B cell (primary cell): ENCODE measurements around the gene ORAI3. TPM values are rescaled to one million over a fixed set of nuclear protein-coding genes. Genes with fewer than 3 reads are reported as not detected.

Experiments used
- ATAC-seq: fragments of 200-7000 bp; cut with Tn5 transposase; one replicate; pipeline ENCODE4 v1.10.0; 2021; ENCODE audit warnings: low read depth, mild to moderate bottlenecking, moderate number of reproducible peaks, moderate library complexity
- CTCF ChIA-PET: fragments of 350-600 bp; sonication (Branson Sonifier 250); formaldehyde crosslinking; loops from one replicate; lab custom pipeline; 2021; ENCODE audit warnings: antibody characterized with exemption, inconsistent platforms; lab: Charles Lee
- POLR2A ChIA-PET: fragments of 350-600 bp; sonication (Branson Sonifier 250); formaldehyde crosslinking; loops from one replicate; lab custom pipeline; 2021; ENCODE audit warnings: antibody characterized with exemption; lab: Charles Lee
- DNase-seq: peaks from one replicate; pipeline ENCODE4 v3.0.0; 2013
- H2AFZ ChIP-seq: 2 replicates; pipeline ENCODE4 v1.6.1; 2012; ENCODE audit warnings: mild to moderate bottlenecking, low read depth, low read length; ENCODE audit not compliant: insufficient read depth, poor library complexity, severe bottlenecking
- H3K27ac ChIP-seq, 2 donors: 1 replicate in 1 of 2; 2 replicates in 1 of 2; pipeline ENCODE4 v1.5.1; 2012 to 2013; ENCODE audit warnings: low read length in 2 of 2, mild to moderate bottlenecking in 2 of 2, moderate library complexity in 1 of 2
- H3K27me3 ChIP-seq, 4 experiments: fragments of 200-600 bp in 1 of 4; sonication (generic) in 1 of 4; replicated peaks in 1 of 4; 1 replicate in 2 of 4; 2 replicates in 2 of 4; pipeline versions ENCODE4 v1.6.1 to v1.7.0; 2013 to 2016; ENCODE audit warnings: low read length in 3 of 4, mild to moderate bottlenecking in 2 of 4, mixed read lengths in 1 of 4, moderate library complexity in 1 of 4; ENCODE audit not compliant: insufficient read depth in 4 of 4, control insufficient read depth in 3 of 4; ENCODE audit errors: control extremely low read depth in 1 of 4
- H3K36me3 ChIP-seq, 2 experiments: replicated peaks in 1 of 2; 1 replicate in 1 of 2; 2 replicates in 1 of 2; pipeline versions ENCODE4 v1.6.1 to v1.7.1; 2013; ENCODE audit warnings: low read length in 1 of 2; ENCODE audit not compliant: insufficient read depth in 2 of 2, control insufficient read depth in 1 of 2; ENCODE audit errors: control extremely low read depth in 1 of 2, extremely low read depth in 1 of 2
- H3K4me1 ChIP-seq, 2 donors: fragments of 200-600 bp in 1 of 2; sonication (generic) in 1 of 2; 1 replicate in 1 of 2; 2 replicates in 1 of 2; pipeline versions ENCODE4 v1.5.1 to v1.6.1; 2013 to 2017; ENCODE audit warnings: low read length in 2 of 2; ENCODE audit not compliant: control insufficient read depth in 2 of 2, insufficient read depth in 2 of 2
- H3K4me2 ChIP-seq: replicated peaks from 2 replicates; pipeline ENCODE3; 2012; ENCODE audit warnings: mild to moderate bottlenecking, low read depth, low read length; ENCODE audit not compliant: poor library complexity, severe bottlenecking
- H3K4me3 ChIP-seq, 5 experiments: fragments of 200-600 bp in 1 of 5; sonication (generic) in 1 of 5; 1 replicate in 3 of 5; 2 replicates in 2 of 5; pipeline versions ENCODE4 v1.5.1 to v1.7.0; 2011 to 2016; ENCODE audit warnings: low read length in 4 of 5, mild to moderate bottlenecking in 4 of 5, low read depth in 2 of 5, control low read depth in 1 of 5, moderate library complexity in 1 of 5; ENCODE audit not compliant: insufficient read depth in 1 of 5; ENCODE audit errors: control extremely low read depth in 1 of 5, extremely low read depth in 1 of 5
- H3K79me2 ChIP-seq: fragments of 200-600 bp; sonication (generic); one replicate; pipeline ENCODE4 v1.6.0; 2016; ENCODE audit warnings: low read length; ENCODE audit not compliant: control insufficient read depth, insufficient read depth
- H3K9ac ChIP-seq: fragments of 200-600 bp; sonication (generic); 2 replicates; pipeline ENCODE4 v1.6.1; 2017; ENCODE audit warnings: mild to moderate bottlenecking, low read length, moderate library complexity
- H3K9me3 ChIP-seq, 3 donors: one replicate each; pipeline versions ENCODE4 v1.6.1 to v1.7.1; 2013; ENCODE audit warnings: low read length in 2 of 3; ENCODE audit not compliant: control insufficient read depth in 2 of 3, insufficient read depth in 1 of 3; ENCODE audit errors: control extremely low read depth in 1 of 3
- H4K20me1 ChIP-seq: 2 replicates; pipeline ENCODE4 v1.6.0; 2012; ENCODE audit warnings: mild to moderate bottlenecking, low read length; ENCODE audit not compliant: insufficient read depth, control insufficient read depth, poor library complexity, severe bottlenecking
- H3K27ac Mint-ChIP-seq: one replicate; pipeline ENCODE4 v1.8.0; 2021; ENCODE audit warnings: mixed read lengths
- H3K27me3 Mint-ChIP-seq: one replicate; pipeline ENCODE4 v1.8.0; 2021; ENCODE audit warnings: mixed read lengths
- H3K4me1 Mint-ChIP-seq: one replicate; pipeline ENCODE4 v1.8.0; 2021; ENCODE audit warnings: mixed read lengths
- H3K4me3 Mint-ChIP-seq: one replicate; pipeline ENCODE4 v1.8.0; 2021; ENCODE audit warnings: mixed read lengths
- H3K9me3 Mint-ChIP-seq: one replicate; pipeline ENCODE4 v1.8.0; 2022; ENCODE audit warnings: mixed read lengths; ENCODE audit not compliant: insufficient read depth
- EZH2 ChIP-seq: IDR thresholded peaks from 2 replicates; pipeline ENCODE4 v1.6.1; 2012; ENCODE audit warnings: borderline replicate concordance, low read depth, mild to moderate bottlenecking, moderate library complexity, low read length; ENCODE audit not compliant: insufficient read depth, poor library complexity, severe bottlenecking
- WGBS: methylation state at CpG from one replicate; pipeline ENCODE4 v1.1.5; 2013; ENCODE audit warnings: missing lambda C conversion rate; ENCODE audit not compliant: insufficient coverage; 5-methylcytosine and 5-hydroxymethylcytosine counted together
- intact Hi-C: fragments of 100-400 bp; cut with micrococcal nuclease; formaldehyde crosslinking; loops from one replicate; pipeline ENCODE4 v1.10.0; 2022
- polyA plus RNA-seq: library from polyadenylated mRNA; depleted of rRNA; stranded (reverse); fragments of >200 nt; gene quantifications from 2 replicates; pipeline ENCODE4 v1.2.3, GENCODE V29; 2012
- total RNA-seq, 2 donors: library from RNA; stranded (reverse); fragments of 120-200 nt in 1 of 2; gene quantifications; 1 replicate in 1 of 2; 2 replicates in 1 of 2; pipeline versions ENCODE4 v1.2.3 to v1.2.4, GENCODE V29; 2013 to 2022
- TF ChIP-seq, protein P1 (sequence below): fragments of 200-600 bp; IDR thresholded peaks from one replicate; pipeline ENCODE4 v1.8.0; 2022; ENCODE audit warnings: antibody characterized with exemption, mild to moderate bottlenecking

ORAI3 gene
- total and polyA plus RNA-seq, 2 donors (not counting 1 experiment from before 2014, with no cell fraction given) = 32.2 to 51.8 TPM

DNA sequence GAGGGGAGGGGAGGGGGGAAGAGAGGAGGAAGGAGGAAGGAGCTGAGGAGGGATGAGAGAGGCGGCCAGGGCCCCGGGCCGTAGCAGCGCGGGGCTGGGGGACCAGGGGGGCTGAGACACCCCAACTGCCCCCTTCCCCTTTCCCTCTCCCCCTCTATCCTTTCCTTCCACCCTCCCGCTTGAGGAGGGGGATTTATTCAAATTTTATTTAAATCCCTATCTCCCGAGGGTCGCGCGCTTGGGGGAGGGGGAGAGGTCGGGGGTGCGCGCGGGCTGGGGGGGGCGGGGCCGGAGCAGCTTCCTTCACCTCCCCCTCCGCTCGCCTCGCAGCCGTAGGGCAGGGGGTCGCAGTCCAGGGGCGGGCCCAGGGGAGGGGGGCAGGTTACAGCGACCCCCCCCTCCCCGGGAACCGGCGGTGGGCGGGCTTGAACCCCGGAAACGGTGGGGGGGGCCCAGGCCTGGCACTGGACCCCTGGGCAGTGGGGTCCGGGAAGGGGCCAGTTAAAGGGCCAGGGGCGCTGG, 25.3 kb upstream of the ORAI3 start, which contains the start of gene FBXL19:
Gene FBXL19 (plus strand): TSS at position 19 of the 522 bp plus-strand sequence. CDS start 2,183 bp downstream, outside the sequence.
- Histone ChIP-seq H3K9me3 (no peaks in the 10 kb centered on the region), H3K27ac (peak within 1 kb of the TSS; percentile 97 to 99), H3K9ac (peak within 1 kb of the TSS; percentile 90), H3K36me3 (no peaks in the 10 kb centered on the region), H4K20me1 (no peaks in the 10 kb centered on the region), H2AFZ (peak within 1 kb of the TSS; percentile 95), H3K4me3 (peak within 1 kb of the TSS; percentile 80 to 100 (median 98)), H3K4me1 (peaks cover 0 to 21% of the 10 kb centered on the region in 2 donors), H3K27me3 (no peaks in the 10 kb centered on the region), H3K4me2 (peak within 1 kb of the TSS; percentile 92), H3K79me2 (no peaks in the 10 kb centered on the region)
- no peaks in the 10 kb centered on the region for H3K9me3 Mint-ChIP-seq
- H3K27ac Mint-ChIP-seq = peak within 1 kb of the TSS; percentile 100
- TF ChIP-seq EZH2 = no peak
- TF ChIP-seq, protein P1, sequence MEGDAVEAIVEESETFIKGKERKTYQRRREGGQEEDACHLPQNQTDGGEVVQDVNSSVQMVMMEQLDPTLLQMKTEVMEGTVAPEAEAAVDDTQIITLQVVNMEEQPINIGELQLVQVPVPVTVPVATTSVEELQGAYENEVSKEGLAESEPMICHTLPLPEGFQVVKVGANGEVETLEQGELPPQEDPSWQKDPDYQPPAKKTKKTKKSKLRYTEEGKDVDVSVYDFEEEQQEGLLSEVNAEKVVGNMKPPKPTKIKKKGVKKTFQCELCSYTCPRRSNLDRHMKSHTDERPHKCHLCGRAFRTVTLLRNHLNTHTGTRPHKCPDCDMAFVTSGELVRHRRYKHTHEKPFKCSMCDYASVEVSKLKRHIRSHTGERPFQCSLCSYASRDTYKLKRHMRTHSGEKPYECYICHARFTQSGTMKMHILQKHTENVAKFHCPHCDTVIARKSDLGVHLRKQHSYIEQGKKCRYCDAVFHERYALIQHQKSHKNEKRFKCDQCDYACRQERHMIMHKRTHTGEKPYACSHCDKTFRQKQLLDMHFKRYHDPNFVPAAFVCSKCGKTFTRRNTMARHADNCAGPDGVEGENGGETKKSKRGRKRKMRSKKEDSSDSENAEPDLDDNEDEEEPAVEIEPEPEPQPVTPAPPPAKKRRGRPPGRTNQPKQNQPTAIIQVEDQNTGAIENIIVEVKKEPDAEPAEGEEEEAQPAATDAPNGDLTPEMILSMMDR = no peak
- intact Hi-C loops = loop anchor here (1.0 to 2.0 kb wide), 7 partner anchors 25 to 1999 kb away; partner anchors contain the start of genes ORAI3, RABEP2, SETD1A and TBC1D10B
- ATAC-seq (no peak), DNase-seq (no peak)
- H3K4me3 Mint-ChIP-seq = peak within 1 kb of the TSS; percentile 100
- H3K4me1 Mint-ChIP-seq = peaks cover 19% of the 10 kb centered on the region
- ChIA-PET POLR2A (interaction anchor here (0.6 to 1.1 kb wide), 4 partner anchors 49 to 789 kb away, joined by 3 to 10 read pairs (median 4); partner anchors contain the start of gene KAT8), CTCF (interaction anchor here (5.0 kb wide), 1 partner anchor 19 kb away, joined by 23 read pairs; no protein-coding TSS in a partner anchor)
- H3K27me3 Mint-ChIP-seq = no peaks in the 10 kb centered on the region
- 0% methylated on average over 1 of the region's 31 CpGs for whole genome bisulfite sequencing
